Measurements from ENCODE around the gene SEC24D. TPM values are rescaled to one million over a fixed set of nuclear protein-coding genes. Genes with fewer than 3 reads are reported as not detected.

The SEC24D gene
- total RNA-seq, 1 experiment from 2014 or later = 28.4 TPM

GRCh38 chr4:118740869-118741268, 95.1 kb downstream of the SEC24D start:
- DNase-seq = no peak
- TF ChIP-seq CTCF (IDR thresholded peaks at IDR 0.05; ENCODE audit: unreplicated experiment) = peak; percentile 4
- no TSS peak for BruUV-seq (replicated peaks)
- CTCF ChIA-PET = no interaction called here
- Mint-ChIP-seq H3K36me3 (ENCODE audit: insufficient read depth, unreplicated experiment) (peaks cover 17% of the 10 kb centered on the region), H3K27ac (ENCODE audit: unreplicated experiment) (no peak overlapping the region), H3K4me1 (ENCODE audit: low read depth, unreplicated experiment) (no peaks in the 10 kb centered on the region), H3K4me3 (ENCODE audit: low read depth, unreplicated experiment) (no peak overlapping the region), H3K27me3 (ENCODE audit: unreplicated experiment) (no peaks in the 10 kb centered on the region), H3K9me3 (ENCODE audit: low read depth, unreplicated experiment) (no peaks in the 10 kb centered on the region)
- intact Hi-C loops (cut with micrococcal nuclease; ENCODE audit: unreplicated experiment) = loop anchor here (1.0 kb wide), 1 partner anchor 228 kb away; no protein-coding TSS in a partner anchor

GRCh38 chr4:118739022-118739713, 96.8 kb downstream of the SEC24D start:
- H3K9me3 Mint-ChIP-seq (ENCODE audit: low read depth, unreplicated experiment) = no peaks in the 10 kb centered on the region
- CTCF ChIA-PET = no interaction called here
- BruUV-seq (replicated peaks) = no TSS peak
- DNase-seq = no peak
- H3K27ac Mint-ChIP-seq (ENCODE audit: unreplicated experiment) = no peak overlapping the region
- no peaks in the 10 kb centered on the region for H3K27me3 Mint-ChIP-seq (ENCODE audit: unreplicated experiment)
- H3K36me3 Mint-ChIP-seq (ENCODE audit: insufficient read depth, unreplicated experiment) = peaks cover 14% of the 10 kb centered on the region
- no peaks in the 10 kb centered on the region for H3K4me1 Mint-ChIP-seq (ENCODE audit: low read depth, unreplicated experiment)
- TF ChIP-seq CTCF (IDR thresholded peaks at IDR 0.05; ENCODE audit: unreplicated experiment) = no peak
- intact Hi-C loops (cut with micrococcal nuclease; ENCODE audit: unreplicated experiment) = no loop called here
- H3K4me3 Mint-ChIP-seq (ENCODE audit: low read depth, unreplicated experiment) = no peak overlapping the region

- DNase-seq = no peak
- Mint-ChIP-seq H3K4me3 (ENCODE audit: low read depth, unreplicated experiment) (no peak overlapping the region), H3K4me1 (ENCODE audit: low read depth, unreplicated experiment) (no peaks in the 10 kb centered on the region), H3K27me3 (ENCODE audit: unreplicated experiment) (no peaks in the 10 kb centered on the region), H3K36me3 (ENCODE audit: insufficient read depth, unreplicated experiment) (peaks cover 9% of the 10 kb centered on the region), H3K27ac (ENCODE audit: unreplicated experiment) (no peak overlapping the region), H3K9me3 (ENCODE audit: low read depth, unreplicated experiment) (no peaks in the 10 kb centered on the region)
- BruUV-seq (replicated peaks) = no TSS peak
- CTCF ChIA-PET = no interaction called here
- no peak for TF ChIP-seq CTCF (IDR thresholded peaks at IDR 0.05; ENCODE audit: unreplicated experiment)
- intact Hi-C loops (cut with micrococcal nuclease; ENCODE audit: unreplicated experiment) = no loop called here
These were observed 97.8 kb downstream of the SEC24D start for GRCh38 chr4:118738090-118738489.

GRCh38 chr4:118736900-118737299, 99.0 kb downstream of the SEC24D start:
- H3K36me3 Mint-ChIP-seq (ENCODE audit: insufficient read depth, unreplicated experiment) = peaks cover 9% of the 10 kb centered on the region
- H3K27ac Mint-ChIP-seq (ENCODE audit: unreplicated experiment) = no peak overlapping the region
- no TSS peak for BruUV-seq (replicated peaks)
- H3K4me1 Mint-ChIP-seq (ENCODE audit: low read depth, unreplicated experiment) = no peaks in the 10 kb centered on the region
- CTCF ChIA-PET = no interaction called here
- H3K9me3 Mint-ChIP-seq (ENCODE audit: low read depth, unreplicated experiment) = no peaks in the 10 kb centered on the region
- no peak overlapping the region for H3K4me3 Mint-ChIP-seq (ENCODE audit: low read depth, unreplicated experiment)
- no peaks in the 10 kb centered on the region for H3K27me3 Mint-ChIP-seq (ENCODE audit: unreplicated experiment)
- TF ChIP-seq CTCF (IDR thresholded peaks at IDR 0.05; ENCODE audit: unreplicated experiment) = no peak
- DNase-seq = no peak
- intact Hi-C loops (cut with micrococcal nuclease; ENCODE audit: unreplicated experiment) = no loop called here

Measured in Calu3 (cell line).